ENCODE measurements around the gene CCDC92B. TPM values are rescaled to one million over a fixed set of nuclear protein-coding genes. Genes with fewer than 3 reads are reported as not detected.

CCDC92B gene
- total RNA-seq, 1 donor from 2014 or later: not detected

Other genes with a start within 250 kb of the CCDC92B start
- 12.4 and 17.6 TPM in 2 replicates for gene METTL16, start 237.8 kb downstream of the CCDC92B start, total RNA-seq
- 109 and 131 TPM in 2 replicates for gene PAFAH1B1, start 156.0 kb downstream of the CCDC92B start, total RNA-seq
- 41.3 and 41.9 TPM in 2 replicates for gene CLUH, start 37.9 kb downstream of the CCDC92B start, total RNA-seq
- 11.4 and 15.0 TPM in 2 replicates for gene RAP1GAP2, start 46.8 kb upstream of the CCDC92B start, total RNA-seq

Data from bronchial epithelial cell (primary cell).